MM.1S (cell line): Measurements from ENCODE around the gene CASR.

Source experiments
- DNase-seq: peaks from one replicate; pipeline ENCODE4 v3.0.0-alpha.2; 2015
- H2AFZ ChIP-seq: fragments of 300-600 bp; sonication (generic); 2 replicates; pipeline ENCODE4 v1.6.0; 2016; ENCODE audit warnings: antibody characterized with exemption, low read length
- H3F3A ChIP-seq: fragments of 300-600 bp; sonication (generic); 2 replicates; pipeline ENCODE4 v1.6.1; 2016; ENCODE audit warnings: mild to moderate bottlenecking, antibody characterized with exemption, low read length, moderate library complexity, mixed read lengths; ENCODE audit not compliant: insufficient read depth
- H3K27ac ChIP-seq: fragments of 300-600 bp; sonication (generic); 2 replicates; pipeline ENCODE4 v1.5.1; 2016; ENCODE audit warnings: mild to moderate bottlenecking, low read length
- H3K27me3 ChIP-seq: fragments of 300-600 bp; sonication (generic); replicated peaks from 2 replicates; pipeline ENCODE4 v1.6.0; 2016; ENCODE audit warnings: low read length; ENCODE audit not compliant: insufficient read depth
- H3K36me3 ChIP-seq: fragments of 300-600 bp; sonication (generic); replicated peaks from 2 replicates; pipeline ENCODE4 v1.6.1; 2016; ENCODE audit warnings: mild to moderate bottlenecking, low read length, mixed read lengths; ENCODE audit not compliant: insufficient read depth
- H3K4me1 ChIP-seq: fragments of 300-600 bp; sonication (generic); 2 replicates; pipeline ENCODE4 v1.6.1; 2016; ENCODE audit warnings: low read length, mixed read lengths
- H3K4me2 ChIP-seq: fragments of 300-600 bp; sonication (generic); 2 replicates; pipeline ENCODE4 v1.6.0; 2016; ENCODE audit warnings: low read depth, low read length
- H3K4me3 ChIP-seq: fragments of 300-600 bp; sonication (generic); 2 replicates; pipeline ENCODE4 v1.5.1; 2016; ENCODE audit warnings: low read length, mixed read lengths
- H3K79me2 ChIP-seq: fragments of 300-600 bp; sonication (generic); 2 replicates; pipeline ENCODE4 v1.6.1; 2016; ENCODE audit warnings: mixed run types, low read length, mixed read lengths
- H3K9ac ChIP-seq: fragments of 300-600 bp; sonication (generic); 2 replicates; pipeline ENCODE4 v1.6.1; 2016; ENCODE audit warnings: low read length, mixed read lengths
- H3K9me2 ChIP-seq: fragments of 300-600 bp; sonication (generic); replicated peaks from 2 replicates; pipeline ENCODE4 v1.6.1; 2016; ENCODE audit warnings: mild to moderate bottlenecking, low read length, mixed read lengths; ENCODE audit not compliant: insufficient read depth
- H3K9me3 ChIP-seq: fragments of 300-600 bp; sonication (generic); replicated peaks from 2 replicates; pipeline ENCODE4 v1.6.1; 2016; ENCODE audit warnings: mild to moderate bottlenecking, low read length, mixed read lengths; ENCODE audit not compliant: insufficient read depth
- H4K20me1 ChIP-seq: fragments of 300-600 bp; sonication (generic); 2 replicates; pipeline ENCODE4 v1.6.1; 2016; ENCODE audit warnings: mild to moderate bottlenecking, low read length, moderate library complexity, mixed read lengths; ENCODE audit not compliant: insufficient read depth
- CTCF ChIP-seq: fragments of 300-600 bp; sonication (generic); IDR thresholded peaks from 2 replicates; pipeline ENCODE4 v1.5.1; 2016; ENCODE audit warnings: antibody characterized with exemption, low read length, mixed read lengths
- EZH2 ChIP-seq: fragments of 300-600 bp; sonication (generic); optimal IDR thresholded peaks from 2 replicates; pipeline ENCODE3; 2017; ENCODE audit warnings: low read depth, mild to moderate bottlenecking, antibody characterized with exemption, low read length, mixed read lengths
- EZH2phosphoT487 ChIP-seq: fragments of 300-600 bp; sonication (generic); IDR thresholded peaks from 2 replicates; pipeline ENCODE4 v1.6.1; 2018; ENCODE audit warnings: antibody characterized with exemption, low read length

Gene CASR

GRCh38 chr3:122322095-122323075, 138.9 kb downstream of the CASR start:
- Histone ChIP-seq H3K36me3 (no peaks in the 10 kb centered on the region), H4K20me1 (no peaks in the 10 kb centered on the region), H3K9me2 (no peaks in the 10 kb centered on the region), H3F3A (no peaks in the 10 kb centered on the region), H3K9me3 (no peaks in the 10 kb centered on the region), H2AFZ (no peak overlapping the region), H3K9ac (no peak overlapping the region), H3K4me2 (no peak overlapping the region), H3K79me2 (no peaks in the 10 kb centered on the region), H3K27ac (no peak overlapping the region), H3K27me3 (no peaks in the 10 kb centered on the region), H3K4me3 (no peak overlapping the region), H3K4me1 (no peaks in the 10 kb centered on the region)
- DNase-seq = no peak
- TF ChIP-seq CTCF (no peak), EZH2 (no peak), EZH2phosphoT487 (no peak)

- Histone ChIP-seq H3K27ac (no peak within 1 kb of the TSS), H3K79me2 (no peaks in the 10 kb centered on the region), H3K9me2 (no peaks in the 10 kb centered on the region), H2AFZ (no peak within 1 kb of the TSS), H3F3A (no peaks in the 10 kb centered on the region), H4K20me1 (no peaks in the 10 kb centered on the region), H3K9ac (no peak within 1 kb of the TSS), H3K9me3 (no peaks in the 10 kb centered on the region), H3K27me3 (no peaks in the 10 kb centered on the region), H3K4me1 (no peaks in the 10 kb centered on the region), H3K36me3 (no peaks in the 10 kb centered on the region), H3K4me2 (no peak within 1 kb of the TSS), H3K4me3 (no peak within 1 kb of the TSS)
- TF ChIP-seq EZH2 = no peak
- no peak for TF ChIP-seq CTCF
- no peak for TF ChIP-seq EZH2phosphoT487
- DNase-seq = no peak
Observed at GRCh38 chr3:122324871-122325323, 141.4 kb downstream of the CASR start, which contains the start of gene CSTA. CSTA (plus strand) TSS chr3:122325248; CDS start chr3:122325293, 45 bp downstream.

GRCh38 chr3:122325769-122326168, 142.3 kb downstream of the CASR start:
- DNase-seq = no peak
- Histone ChIP-seq H3F3A (no peaks in the 10 kb centered on the region), H3K79me2 (no peaks in the 10 kb centered on the region), H3K4me3 (no peak overlapping the region), H3K27me3 (no peaks in the 10 kb centered on the region), H4K20me1 (no peaks in the 10 kb centered on the region), H3K4me1 (no peaks in the 10 kb centered on the region), H3K27ac (no peak overlapping the region), H2AFZ (no peak overlapping the region), H3K4me2 (no peak overlapping the region), H3K9me2 (no peaks in the 10 kb centered on the region), H3K9me3 (no peaks in the 10 kb centered on the region), H3K36me3 (no peaks in the 10 kb centered on the region), H3K9ac (no peak overlapping the region)
- TF ChIP-seq EZH2 (no peak), EZH2phosphoT487 (no peak), CTCF (no peak)
